ENCODE measurements around the gene TMEM121B.

TMEM121B gene

GRCh38 chr22:17143826-17144225 lies 22.7 kb upstream of the TMEM121B start:
- no peaks in the 10 kb centered on the region for H3K27me3 ChIP-seq (ENCODE audit: insufficient read depth, low read length, poor library complexity, severe bottlenecking)
- peaks cover 16% of the 10 kb centered on the region; the same call in 1 of the 2 replicates for H3K79me2 ChIP-seq (ENCODE audit: insufficient read depth, low read length)
- H3K4me3 ChIP-seq (ENCODE audit: low read length, poor library complexity, severe bottlenecking) = no peak overlapping the region
- H3K9me3 ChIP-seq (ENCODE audit: insufficient read depth, low read depth, low read length) = no peaks in the 10 kb centered on the region
- H2AFZ ChIP-seq (ENCODE audit: low read length) = no peak overlapping the region
- H4K20me1 ChIP-seq (ENCODE audit: insufficient read depth, low read length, poor library complexity, severe bottlenecking) = peaks cover 2% of the 10 kb centered on the region
- H3F3A ChIP-seq (ENCODE audit: low read depth) = no peaks in the 10 kb centered on the region
- no peak for TF ChIP-seq CTCF (conservative IDR thresholded peaks at IDR 0.05; ENCODE audit: low read length)
- no peak for TF ChIP-seq EZH2phosphoT487 (IDR thresholded peaks at IDR 0.05; ENCODE audit: borderline replicate concordance)
- no peak overlapping the region for H3K9ac ChIP-seq (ENCODE audit: low read depth, low read length, poor library complexity, severe bottlenecking)
- no peak overlapping the region for H3K4me2 ChIP-seq (ENCODE audit: low read depth, low read length, poor library complexity, severe bottlenecking)
- H3K4me1 ChIP-seq (ENCODE audit: insufficient read depth, low read length, poor library complexity, severe bottlenecking) = no peaks in the 10 kb centered on the region
- H3K9me2 ChIP-seq (replicated peaks; ENCODE audit: low read depth, low read length) = no peaks in the 10 kb centered on the region
- H3K36me3 ChIP-seq (ENCODE audit: insufficient read depth, low read length) = peaks cover 85% of the 10 kb centered on the region; the same call in 1 of the 2 replicates

GRCh38 chr22:17143101-17143500 lies 21.9 kb upstream of the TMEM121B start:
- no peak overlapping the region for H3K9ac ChIP-seq (ENCODE audit: low read depth, low read length, poor library complexity, severe bottlenecking)
- no peaks in the 10 kb centered on the region for H3F3A ChIP-seq (ENCODE audit: low read depth)
- H4K20me1 ChIP-seq (ENCODE audit: insufficient read depth, low read length, poor library complexity, severe bottlenecking) = no peaks in the 10 kb centered on the region
- H2AFZ ChIP-seq (ENCODE audit: low read length) = no peak overlapping the region
- H3K4me1 ChIP-seq (ENCODE audit: insufficient read depth, low read length, poor library complexity, severe bottlenecking) = no peaks in the 10 kb centered on the region
- no peak overlapping the region for H3K4me3 ChIP-seq (ENCODE audit: low read length, poor library complexity, severe bottlenecking)
- H3K36me3 ChIP-seq (ENCODE audit: insufficient read depth, low read length) = peaks cover 85% of the 10 kb centered on the region; the same call in 1 of the 2 replicates
- no peaks in the 10 kb centered on the region for H3K9me3 ChIP-seq (ENCODE audit: insufficient read depth, low read depth, low read length)
- no peaks in the 10 kb centered on the region for H3K9me2 ChIP-seq (replicated peaks; ENCODE audit: low read depth, low read length)
- H3K79me2 ChIP-seq (ENCODE audit: insufficient read depth, low read length) = peaks cover 10% of the 10 kb centered on the region; the same call in 1 of the 2 replicates
- TF ChIP-seq CTCF (conservative IDR thresholded peaks at IDR 0.05; ENCODE audit: low read length) = no peak
- no peak for TF ChIP-seq EZH2phosphoT487 (IDR thresholded peaks at IDR 0.05; ENCODE audit: borderline replicate concordance)
- H3K27me3 ChIP-seq (ENCODE audit: insufficient read depth, low read length, poor library complexity, severe bottlenecking) = no peaks in the 10 kb centered on the region
- no peak overlapping the region for H3K4me2 ChIP-seq (ENCODE audit: low read depth, low read length, poor library complexity, severe bottlenecking)

GRCh38 chr22:17140826-17141766 lies 19.9 kb upstream of the TMEM121B start:
- no peak for TF ChIP-seq CTCF (conservative IDR thresholded peaks at IDR 0.05; ENCODE audit: low read length)
- no peak overlapping the region for H2AFZ ChIP-seq (ENCODE audit: low read length)
- H3K4me3 ChIP-seq (ENCODE audit: low read length, poor library complexity, severe bottlenecking) = no peak overlapping the region
- no peaks in the 10 kb centered on the region for H3K9me3 ChIP-seq (ENCODE audit: insufficient read depth, low read depth, low read length)
- H3K79me2 ChIP-seq (ENCODE audit: insufficient read depth, low read length) = no peaks in the 10 kb centered on the region
- H3K27me3 ChIP-seq (ENCODE audit: insufficient read depth, low read length, poor library complexity, severe bottlenecking) = no peaks in the 10 kb centered on the region
- no peaks in the 10 kb centered on the region for H3K4me1 ChIP-seq (ENCODE audit: insufficient read depth, low read length, poor library complexity, severe bottlenecking)
- no peaks in the 10 kb centered on the region for H3K9me2 ChIP-seq (replicated peaks; ENCODE audit: low read depth, low read length)
- no peak overlapping the region for H3K9ac ChIP-seq (ENCODE audit: low read depth, low read length, poor library complexity, severe bottlenecking)
- no peaks in the 10 kb centered on the region for H3F3A ChIP-seq (ENCODE audit: low read depth)
- peaks cover 89% of the 10 kb centered on the region; the same call in 1 of the 2 replicates for H3K36me3 ChIP-seq (ENCODE audit: insufficient read depth, low read length)
- H3K4me2 ChIP-seq (ENCODE audit: low read depth, low read length, poor library complexity, severe bottlenecking) = no peak overlapping the region
- H4K20me1 ChIP-seq (ENCODE audit: insufficient read depth, low read length, poor library complexity, severe bottlenecking) = no peaks in the 10 kb centered on the region
